T-helper 1 cell treated with Interleukin-12 subunit alpha and Interleukin-12 subunit beta and Interleukin-4 antibody, amounts not matched to agents 30 μg/mL and 1 μg/mL, for 36 hours (primary cell): ENCODE measurements around the gene NFIA.

ENCODE experiments used
- H3K27ac Mint-ChIP-seq: one replicate; pipeline ENCODE4 v1.8.0; 2021; ENCODE audit warnings: mild to moderate bottlenecking, mixed read lengths
- H3K27me3 Mint-ChIP-seq: one replicate; pipeline ENCODE4 v1.8.0; 2021; ENCODE audit warnings: low read depth, mixed read lengths
- H3K36me3 Mint-ChIP-seq: one replicate; pipeline ENCODE4 v1.8.0; 2021; ENCODE audit warnings: low read depth, mixed read lengths
- H3K4me1 Mint-ChIP-seq: one replicate; pipeline ENCODE4 v1.8.0; 2021; ENCODE audit warnings: low read depth, mixed read lengths
- H3K4me3 Mint-ChIP-seq: one replicate; pipeline ENCODE4 v1.8.0; 2021; ENCODE audit warnings: mild to moderate bottlenecking, moderate library complexity, mixed read lengths
- H3K9me3 Mint-ChIP-seq: one replicate; pipeline ENCODE4 v1.8.0; 2021; ENCODE audit warnings: mixed read lengths

The NFIA gene

DNA sequence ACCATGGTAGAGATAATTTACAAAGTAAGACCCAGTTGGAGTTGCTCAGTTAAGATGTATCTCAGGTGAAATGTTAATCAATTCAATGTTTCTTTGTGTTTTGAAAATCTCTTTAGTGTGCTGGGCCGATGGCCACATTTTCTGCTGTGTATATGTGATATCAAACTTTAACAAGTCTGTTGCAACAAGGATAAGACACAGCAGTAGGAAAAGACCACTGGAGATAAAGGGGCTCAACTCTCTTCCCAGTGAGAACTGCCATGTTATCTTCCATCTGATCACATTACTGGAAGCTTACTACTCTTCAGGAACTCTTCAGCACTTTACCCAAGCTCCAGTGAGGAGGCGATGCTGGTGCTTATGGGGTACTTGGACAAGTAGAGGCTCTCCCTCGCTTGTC is 227.7 kb downstream of the NFIA start:
- Mint-ChIP-seq H3K36me3 (peaks cover 1% of the 10 kb centered on the region), H3K4me3 (no peak overlapping the region), H3K4me1 (peaks cover 2% of the 10 kb centered on the region)

DNA sequence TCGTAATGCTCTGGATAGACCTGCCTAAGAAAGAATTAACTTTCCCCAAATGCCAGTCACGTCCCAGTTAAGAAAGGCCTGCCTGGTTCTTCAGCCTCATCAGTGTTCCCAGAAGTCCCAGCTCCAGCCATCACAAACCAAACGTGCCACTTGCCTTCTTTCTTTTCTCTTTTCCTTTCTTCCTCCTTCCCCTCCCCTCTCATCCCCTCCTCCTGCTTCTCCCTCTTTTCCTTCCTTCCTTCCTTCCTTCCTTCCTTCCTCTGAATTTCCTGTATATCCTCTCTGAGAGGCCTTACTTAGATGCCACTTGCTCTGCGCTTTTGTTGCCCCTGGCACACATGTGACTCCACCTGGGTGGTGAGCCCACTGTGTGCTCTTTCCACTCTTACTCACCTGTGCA is 228.2 kb downstream of the NFIA start:
- peaks cover 4% of the 10 kb centered on the region for H3K27me3 Mint-ChIP-seq
- H3K9me3 Mint-ChIP-seq = no peaks in the 10 kb centered on the region
- H3K36me3 Mint-ChIP-seq = peaks cover 1% of the 10 kb centered on the region
- no peak overlapping the region for H3K27ac Mint-ChIP-seq
- no peak overlapping the region for H3K4me3 Mint-ChIP-seq
- H3K4me1 Mint-ChIP-seq = peaks cover 2% of the 10 kb centered on the region

More for the DNA sequence above, 227.7 kb downstream of the NFIA start:
- H3K27me3 Mint-ChIP-seq = peaks cover 4% of the 10 kb centered on the region
- no peaks in the 10 kb centered on the region for H3K9me3 Mint-ChIP-seq
- H3K27ac Mint-ChIP-seq = no peak overlapping the region

DNA sequence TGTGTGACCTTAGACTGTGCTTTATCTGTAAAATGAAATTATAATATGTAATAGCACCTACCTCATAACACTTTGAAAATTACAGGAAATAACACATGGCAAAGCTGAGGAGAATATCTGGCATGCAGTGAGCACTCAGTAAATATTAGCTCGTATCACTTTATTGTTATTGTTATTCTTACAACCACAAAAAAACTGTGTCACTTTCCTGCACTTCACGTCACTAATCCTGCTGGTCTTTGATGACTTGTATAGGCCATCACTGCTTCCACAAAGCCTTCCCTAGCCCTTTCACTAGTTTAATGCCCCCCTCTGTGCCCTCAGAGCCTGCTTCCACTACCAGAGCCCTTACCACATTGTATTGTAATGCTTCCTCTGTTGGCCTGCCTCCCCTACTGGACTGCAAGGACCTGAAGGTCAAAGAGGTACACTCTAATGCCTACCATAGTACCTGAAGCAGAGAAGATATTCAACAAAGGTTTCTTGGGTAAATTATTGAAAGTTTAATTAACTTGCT is 231.6 kb downstream of the NFIA start:
- Mint-ChIP-seq H3K27me3 (peaks cover 4% of the 10 kb centered on the region), H3K27ac (no peak overlapping the region), H3K4me1 (peaks cover 4% of the 10 kb centered on the region), H3K36me3 (peaks cover 1% of the 10 kb centered on the region), H3K9me3 (no peaks in the 10 kb centered on the region), H3K4me3 (no peak overlapping the region)

DNA sequence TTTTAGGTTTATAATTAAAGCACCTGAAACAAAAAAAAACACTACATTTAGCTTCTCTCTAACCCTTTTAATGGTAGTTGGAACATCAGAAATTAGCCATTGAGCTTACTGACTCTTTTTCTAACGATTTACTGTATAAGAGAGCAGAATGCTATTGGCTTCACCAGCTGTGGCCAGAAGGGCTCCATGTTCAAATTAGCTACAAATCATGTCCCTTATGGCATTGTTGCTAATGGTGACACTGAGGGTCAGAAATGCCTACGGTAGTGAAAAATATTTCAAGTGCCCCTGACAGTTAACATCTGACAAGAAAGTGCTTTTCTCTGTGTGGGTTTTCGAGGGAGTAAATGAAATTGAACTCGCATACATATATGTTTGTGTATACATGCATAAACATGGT is 232.7 kb downstream of the NFIA start:
- no peaks in the 10 kb centered on the region for H3K27me3 Mint-ChIP-seq
- H3K27ac Mint-ChIP-seq = no peak overlapping the region
- H3K4me1 Mint-ChIP-seq = peaks cover 14% of the 10 kb centered on the region

DNA sequence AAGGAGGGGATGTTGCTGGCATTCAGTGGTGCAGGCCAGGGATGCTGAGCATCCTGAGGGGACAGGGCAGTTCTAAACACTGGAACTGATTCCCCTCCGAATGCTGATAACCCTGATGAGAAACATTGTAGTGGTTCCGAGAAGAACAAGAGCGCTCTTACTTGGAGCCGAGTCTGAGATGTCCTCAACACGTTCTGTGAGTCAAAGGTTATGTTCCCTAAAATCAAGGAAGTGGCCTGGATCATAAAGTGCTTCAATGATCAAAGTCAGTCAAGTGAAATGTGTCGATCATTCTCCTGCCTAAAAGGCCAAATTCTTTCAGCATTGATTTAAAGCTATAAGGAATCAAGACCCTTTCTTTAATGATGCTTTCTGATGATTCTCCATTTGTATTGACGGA is 234.1 kb downstream of the NFIA start:
- no peaks in the 10 kb centered on the region for H3K9me3 Mint-ChIP-seq
- peaks cover 15% of the 10 kb centered on the region for H3K4me1 Mint-ChIP-seq
- H3K27me3 Mint-ChIP-seq = no peaks in the 10 kb centered on the region

More for the DNA sequence above, 232.7 kb downstream of the NFIA start:
- H3K36me3 Mint-ChIP-seq = peaks cover 1% of the 10 kb centered on the region
- no peak overlapping the region for H3K4me3 Mint-ChIP-seq
- H3K9me3 Mint-ChIP-seq = no peaks in the 10 kb centered on the region

DNA sequence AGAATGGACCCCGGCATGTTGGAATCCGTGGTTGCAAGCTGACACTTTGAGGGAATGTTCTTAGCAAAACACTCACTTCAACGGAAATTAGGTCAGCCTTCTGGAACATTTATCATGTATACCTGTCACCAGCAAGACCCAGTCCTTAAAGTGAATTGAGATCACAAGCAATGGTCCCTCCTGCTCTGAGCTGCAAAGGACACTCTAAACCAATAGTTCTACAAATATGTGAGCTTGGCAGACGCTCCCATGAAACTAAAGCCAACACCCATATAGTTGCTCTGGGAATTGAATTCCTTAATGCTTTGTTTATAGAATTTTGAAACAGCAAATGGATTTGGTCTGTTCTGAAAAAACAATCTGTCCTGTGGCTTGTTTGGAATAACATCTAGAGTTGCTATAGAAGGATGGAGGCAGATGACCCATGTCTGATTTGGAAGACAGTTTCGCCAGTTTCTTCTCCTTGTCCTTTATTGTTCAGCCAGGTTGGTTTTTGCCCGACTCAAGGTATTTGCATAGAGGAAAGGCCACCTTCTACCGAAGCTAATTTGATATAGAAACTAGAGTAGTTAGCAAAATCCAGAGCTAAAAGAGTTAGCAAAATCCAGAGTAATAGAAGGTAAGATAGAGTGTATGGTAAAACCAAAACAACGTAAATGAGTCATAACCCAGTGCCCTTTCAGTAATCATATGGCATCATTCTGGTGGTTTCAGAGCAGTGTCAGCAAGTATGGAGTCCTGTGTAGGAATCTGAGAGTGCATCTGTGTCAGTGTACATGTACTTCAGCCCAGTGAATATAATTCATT is 236.2 kb downstream of the NFIA start:
- Mint-ChIP-seq H3K36me3 (peaks cover 1% of the 10 kb centered on the region), H3K27ac (peak overlapping the region; percentile 89), H3K4me1 (peaks cover 17% of the 10 kb centered on the region), H3K27me3 (no peaks in the 10 kb centered on the region), H3K9me3 (no peaks in the 10 kb centered on the region), H3K4me3 (peak overlapping the region; percentile 51)

More for the DNA sequence above, 234.1 kb downstream of the NFIA start:
- Mint-ChIP-seq H3K27ac (no peak overlapping the region), H3K36me3 (peaks cover 1% of the 10 kb centered on the region), H3K4me3 (no peak overlapping the region)

DNA sequence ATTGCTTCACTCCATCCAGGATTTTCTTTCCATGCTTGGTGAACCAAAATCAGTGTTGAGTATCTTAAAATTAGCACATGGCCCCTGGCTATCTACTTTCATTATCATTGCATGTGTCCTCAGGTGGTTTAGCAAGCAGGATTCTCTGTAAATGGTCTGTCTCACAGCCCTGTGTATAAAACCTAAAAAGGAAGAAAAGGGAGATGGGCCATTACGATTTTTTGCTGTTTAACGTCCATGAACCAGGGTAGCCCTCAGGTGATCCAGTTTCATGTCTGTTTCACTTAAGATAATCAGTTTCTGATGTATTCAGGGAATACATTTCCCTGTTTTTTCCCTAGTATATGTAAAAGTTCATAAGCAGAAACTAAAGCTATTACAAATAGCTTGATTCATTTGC is 238.2 kb downstream of the NFIA start:
- H3K9me3 Mint-ChIP-seq = no peaks in the 10 kb centered on the region
- no peak overlapping the region for H3K27ac Mint-ChIP-seq
- H3K36me3 Mint-ChIP-seq = no peaks in the 10 kb centered on the region
- no peak overlapping the region for H3K4me3 Mint-ChIP-seq
- H3K4me1 Mint-ChIP-seq = peaks cover 17% of the 10 kb centered on the region
- H3K27me3 Mint-ChIP-seq = no peaks in the 10 kb centered on the region

DNA sequence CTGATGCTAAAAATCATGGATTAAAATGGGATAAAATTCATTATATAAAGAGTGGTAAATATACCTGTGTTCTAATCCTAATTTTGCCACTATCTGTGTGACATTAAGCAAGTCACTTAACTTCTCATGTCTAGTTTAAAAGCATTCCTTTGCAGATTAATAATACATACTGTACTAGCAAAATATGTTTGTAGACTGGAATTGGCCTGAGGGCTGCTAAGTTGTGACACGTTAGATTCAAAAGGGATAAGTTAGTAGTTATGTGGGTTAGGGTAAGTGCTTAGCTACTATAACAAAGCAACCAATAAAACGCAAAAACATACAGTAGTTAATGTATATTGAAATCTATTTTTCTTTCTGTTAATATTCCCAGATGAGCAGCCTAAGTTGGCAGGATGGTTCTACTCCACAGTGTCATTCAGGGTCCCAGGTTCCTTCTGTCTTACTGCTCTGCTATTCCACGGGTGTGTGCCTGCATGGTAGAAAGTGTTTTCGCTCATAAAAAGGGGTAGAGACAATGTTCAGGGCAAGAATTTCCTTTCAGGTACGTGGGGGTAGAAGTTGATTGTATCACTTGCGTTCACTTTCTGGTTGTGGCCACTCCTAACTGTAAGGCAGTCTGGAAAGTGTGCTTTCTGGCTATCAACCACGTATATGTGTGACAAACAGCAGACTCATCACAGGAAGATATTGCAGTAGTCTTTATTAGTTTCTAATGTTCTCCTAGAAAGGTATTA is 239.8 kb downstream of the NFIA start:
- Mint-ChIP-seq H3K9me3 (peaks cover under 1% of the 10 kb centered on the region), H3K27me3 (peaks cover 5% of the 10 kb centered on the region), H3K4me3 (no peak overlapping the region), H3K27ac (no peak overlapping the region), H3K4me1 (peaks cover 17% of the 10 kb centered on the region), H3K36me3 (no peaks in the 10 kb centered on the region)

DNA sequence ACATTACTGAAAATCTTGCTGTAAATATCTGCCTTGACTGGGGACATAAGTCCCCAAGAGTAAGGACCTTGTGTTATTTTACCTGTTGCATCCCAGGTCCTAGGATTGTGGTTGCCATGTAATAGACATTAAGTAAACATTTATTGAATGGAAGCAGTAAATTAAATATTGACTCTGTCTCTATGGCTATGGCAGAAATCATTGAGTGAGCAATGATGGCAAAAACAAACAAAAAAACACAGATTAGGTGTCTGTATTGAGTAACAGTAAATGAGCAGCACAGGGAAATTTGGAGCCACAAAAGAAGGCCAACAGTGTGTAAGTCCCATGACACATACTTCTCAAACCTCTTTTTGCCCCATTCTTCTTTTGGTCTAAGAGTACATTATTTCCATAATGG is 240.4 kb downstream of the NFIA start:
- Mint-ChIP-seq H3K27me3 (peaks cover 5% of the 10 kb centered on the region), H3K4me3 (no peak overlapping the region), H3K4me1 (peaks cover 17% of the 10 kb centered on the region), H3K9me3 (peaks cover 5% of the 10 kb centered on the region), H3K36me3 (no peaks in the 10 kb centered on the region), H3K27ac (no peak overlapping the region)

DNA sequence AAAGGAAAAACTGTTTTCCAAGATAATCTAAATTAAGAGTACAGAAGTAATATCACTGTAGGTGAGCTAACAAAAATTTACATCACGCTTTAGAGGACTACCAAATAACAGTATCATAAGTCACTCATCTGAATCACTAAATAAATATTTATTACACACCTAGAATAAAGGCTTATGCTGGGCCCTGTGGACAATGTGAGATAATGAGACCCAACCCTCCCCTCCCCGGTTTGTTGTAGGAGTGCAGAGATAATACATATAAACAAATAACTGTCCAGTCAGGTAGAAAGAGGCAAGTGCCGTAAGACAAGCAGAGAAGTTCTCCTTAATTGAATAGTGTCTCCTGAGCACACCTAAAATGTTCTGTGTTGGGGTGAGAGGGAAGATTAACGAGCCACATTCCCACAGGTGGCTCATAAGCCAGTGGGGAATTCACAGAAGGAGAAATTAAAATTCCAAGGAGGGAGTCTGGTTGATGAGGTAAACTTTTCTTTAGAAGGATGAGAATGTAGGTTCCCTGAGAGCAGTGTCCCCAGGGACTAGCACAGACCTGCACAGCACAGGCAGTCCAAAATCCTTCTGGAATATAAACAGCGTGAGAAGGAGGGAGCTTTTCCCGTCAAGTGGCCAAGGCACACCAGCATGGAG is 241.4 kb downstream of the NFIA start:
- Mint-ChIP-seq H3K27ac (no peak overlapping the region), H3K27me3 (peaks cover 5% of the 10 kb centered on the region), H3K36me3 (no peaks in the 10 kb centered on the region), H3K9me3 (peaks cover 8% of the 10 kb centered on the region), H3K4me3 (no peak overlapping the region), H3K4me1 (peaks cover 15% of the 10 kb centered on the region)

DNA sequence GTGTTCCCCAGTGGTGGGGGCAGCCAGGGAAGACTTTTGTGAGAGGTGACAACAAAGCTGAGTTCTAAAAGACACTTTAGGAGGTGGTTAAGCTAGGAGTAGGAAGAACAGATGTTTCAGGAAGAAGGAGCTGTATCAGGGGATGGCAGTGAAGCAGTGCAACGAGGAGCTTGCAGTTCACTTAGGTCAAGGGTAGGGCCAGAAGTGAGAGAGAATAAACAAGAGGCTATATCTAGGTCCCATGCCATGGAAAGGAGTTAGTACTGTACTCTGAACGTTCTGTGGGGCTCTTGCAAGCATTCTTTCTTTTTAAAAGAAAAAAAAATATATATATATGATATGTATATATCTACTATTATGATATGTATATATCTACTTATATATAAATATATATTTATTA is 244.4 kb downstream of the NFIA start:
- Mint-ChIP-seq H3K36me3 (no peaks in the 10 kb centered on the region), H3K27ac (no peak overlapping the region), H3K4me3 (no peak overlapping the region), H3K27me3 (peaks cover 9% of the 10 kb centered on the region), H3K9me3 (peaks cover 15% of the 10 kb centered on the region), H3K4me1 (peaks cover 4% of the 10 kb centered on the region)

DNA sequence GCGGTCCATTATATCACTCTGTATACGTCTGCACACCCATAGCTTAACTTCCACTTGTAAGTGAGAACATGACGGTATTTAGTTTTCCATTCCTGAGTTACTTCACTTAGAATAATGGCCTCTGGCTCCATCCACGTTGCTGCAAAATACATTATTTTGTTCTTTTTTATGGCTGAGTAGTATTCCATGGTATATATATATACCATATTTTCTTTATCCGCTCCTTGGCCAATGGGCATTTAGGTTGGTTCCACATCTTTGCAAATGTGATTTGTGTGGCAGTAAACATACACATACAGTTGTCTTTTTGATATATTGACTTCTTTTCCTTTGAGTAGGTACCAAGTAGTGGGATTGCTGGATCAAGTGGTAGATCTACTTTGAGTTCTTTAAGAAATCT is 245.1 kb downstream of the NFIA start:
- H3K4me1 Mint-ChIP-seq = peaks cover 8% of the 10 kb centered on the region
- H3K36me3 Mint-ChIP-seq = no peaks in the 10 kb centered on the region
- no peak overlapping the region for H3K27ac Mint-ChIP-seq
- H3K4me3 Mint-ChIP-seq = no peak overlapping the region
- peaks cover 9% of the 10 kb centered on the region for H3K27me3 Mint-ChIP-seq
- H3K9me3 Mint-ChIP-seq = peaks cover 15% of the 10 kb centered on the region

DNA sequence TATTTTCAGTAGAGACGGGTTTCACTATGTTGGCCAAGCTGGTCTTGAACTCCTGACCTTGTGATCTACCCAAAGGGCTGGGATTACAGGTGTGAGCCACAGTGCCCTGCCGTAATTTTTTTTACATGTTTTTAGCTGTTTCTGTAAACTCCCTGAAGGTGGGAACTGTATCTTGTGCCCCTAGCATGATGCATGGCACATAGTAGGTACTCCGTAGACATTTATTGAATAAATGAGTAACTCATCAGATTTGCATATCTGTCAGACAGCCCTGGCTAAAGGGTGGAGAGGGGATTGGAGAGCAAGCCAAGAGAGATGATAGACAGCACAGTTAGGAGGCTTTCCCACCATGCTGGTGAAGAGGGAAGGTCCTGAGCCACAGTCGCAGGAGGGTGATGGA is 247.2 kb downstream of the NFIA start:
- no peaks in the 10 kb centered on the region for H3K36me3 Mint-ChIP-seq
- peaks cover 11% of the 10 kb centered on the region for H3K4me1 Mint-ChIP-seq
- peaks cover 15% of the 10 kb centered on the region for H3K9me3 Mint-ChIP-seq
- H3K4me3 Mint-ChIP-seq = no peak overlapping the region
- peaks cover 9% of the 10 kb centered on the region for H3K27me3 Mint-ChIP-seq
- H3K27ac Mint-ChIP-seq = no peak overlapping the region

DNA sequence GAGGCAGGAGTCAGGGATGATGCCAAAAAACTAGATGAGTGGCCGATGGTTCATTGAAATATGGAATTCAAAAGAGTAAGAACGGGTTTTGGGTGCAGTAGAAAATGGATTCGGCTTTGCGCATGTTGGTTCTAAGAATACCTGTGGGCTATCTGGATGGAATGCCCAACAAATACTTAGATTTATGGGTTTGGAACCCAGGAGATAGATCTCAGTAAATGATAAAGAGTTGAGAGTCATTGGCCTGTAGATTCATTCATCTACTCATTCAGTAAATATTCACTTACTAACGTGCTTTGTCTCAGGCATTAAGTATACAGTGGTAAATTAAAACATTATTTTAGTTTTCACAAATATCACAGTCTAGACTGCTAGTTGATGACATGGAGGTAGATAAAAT is 247.7 kb downstream of the NFIA start:
- Mint-ChIP-seq H3K36me3 (no peaks in the 10 kb centered on the region), H3K27me3 (peaks cover 9% of the 10 kb centered on the region), H3K9me3 (peaks cover 15% of the 10 kb centered on the region), H3K4me3 (no peak overlapping the region), H3K4me1 (peaks cover 13% of the 10 kb centered on the region), H3K27ac (no peak overlapping the region)
